GM18520 (cell line): Measurements from ENCODE around the gene FLVCR2.
"Not testable (repeated sequence)": the region's sequence is repeated elsewhere in the genome, so short reads cannot be mapped to it uniquely, and the experiment has no call there.

Experiments
- ATAC-seq: cut with Tn5 transposase; IDR thresholded peaks from one replicate; pipeline ENCODE4 v1.9.1; 2021; ENCODE audit not compliant: unreplicated experiment

FLVCR2 gene

GRCh38 chr14:75591331-75591946, 13.0 kb downstream of the FLVCR2 start:
- no peak for ATAC-seq

DNA sequence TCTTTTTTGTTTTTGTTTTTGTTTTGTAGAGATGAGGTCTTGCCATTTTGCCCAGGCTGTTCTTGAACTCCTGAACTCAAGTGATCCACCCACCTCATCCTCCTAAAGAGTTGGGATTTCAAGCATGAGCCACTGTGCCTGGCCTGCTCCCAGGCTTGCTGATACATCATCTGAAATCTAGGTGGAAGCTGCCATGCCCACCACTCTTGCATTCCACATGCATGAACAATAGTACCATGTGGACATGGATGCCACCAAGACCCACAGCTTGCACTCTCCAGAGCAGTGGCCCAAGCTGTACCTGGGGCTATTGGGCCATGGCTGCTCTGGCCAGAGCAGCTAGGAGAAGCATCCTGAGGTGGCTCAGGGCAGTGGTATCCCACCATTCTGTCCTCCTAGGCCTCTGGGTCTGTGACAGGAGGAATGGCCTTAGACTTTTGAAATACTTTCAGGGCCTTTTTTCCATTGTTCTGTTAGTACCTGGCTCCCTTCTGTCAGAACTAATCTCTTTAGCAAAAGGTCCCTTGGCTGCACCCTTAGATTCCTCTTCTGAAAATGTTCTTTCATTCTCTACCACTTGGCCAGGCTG, 13.7 kb downstream of the FLVCR2 start:
- ATAC-seq, result no peak

GRCh38 chr14:75595226-75595625, 16.8 kb downstream of the FLVCR2 start:
- no peak for ATAC-seq

DNA sequence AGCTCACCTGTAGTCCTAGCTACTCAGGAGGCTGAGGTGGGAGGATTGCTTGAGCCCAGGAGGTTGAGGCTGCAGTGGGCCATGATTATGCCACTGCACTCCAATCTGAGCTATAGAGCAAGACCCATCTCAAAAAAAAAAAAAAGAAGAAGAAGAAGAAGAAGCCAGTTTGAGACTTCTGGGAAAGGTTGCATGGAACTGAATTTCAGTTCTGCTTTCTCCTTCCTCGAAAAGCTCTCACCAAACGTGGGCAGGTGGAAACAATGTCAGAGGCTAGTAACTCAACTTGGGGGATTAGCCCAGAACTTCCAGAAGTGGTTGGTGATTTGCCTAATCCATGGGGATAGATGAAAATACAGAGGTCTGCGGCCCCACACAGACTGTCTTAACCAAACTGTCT, 18.7 kb downstream of the FLVCR2 start:
- ATAC-seq, result no peak

GRCh38 chr14:75600100-75600499, 21.7 kb downstream of the FLVCR2 start:
- ATAC-seq, result not testable (repeated sequence)

GRCh38 chr14:75601061-75601460, 22.6 kb downstream of the FLVCR2 start:
- not testable (repeated sequence) for ATAC-seq

GRCh38 chr14:75602503-75602902, 24.1 kb downstream of the FLVCR2 start:
- ATAC-seq, result no peak

DNA sequence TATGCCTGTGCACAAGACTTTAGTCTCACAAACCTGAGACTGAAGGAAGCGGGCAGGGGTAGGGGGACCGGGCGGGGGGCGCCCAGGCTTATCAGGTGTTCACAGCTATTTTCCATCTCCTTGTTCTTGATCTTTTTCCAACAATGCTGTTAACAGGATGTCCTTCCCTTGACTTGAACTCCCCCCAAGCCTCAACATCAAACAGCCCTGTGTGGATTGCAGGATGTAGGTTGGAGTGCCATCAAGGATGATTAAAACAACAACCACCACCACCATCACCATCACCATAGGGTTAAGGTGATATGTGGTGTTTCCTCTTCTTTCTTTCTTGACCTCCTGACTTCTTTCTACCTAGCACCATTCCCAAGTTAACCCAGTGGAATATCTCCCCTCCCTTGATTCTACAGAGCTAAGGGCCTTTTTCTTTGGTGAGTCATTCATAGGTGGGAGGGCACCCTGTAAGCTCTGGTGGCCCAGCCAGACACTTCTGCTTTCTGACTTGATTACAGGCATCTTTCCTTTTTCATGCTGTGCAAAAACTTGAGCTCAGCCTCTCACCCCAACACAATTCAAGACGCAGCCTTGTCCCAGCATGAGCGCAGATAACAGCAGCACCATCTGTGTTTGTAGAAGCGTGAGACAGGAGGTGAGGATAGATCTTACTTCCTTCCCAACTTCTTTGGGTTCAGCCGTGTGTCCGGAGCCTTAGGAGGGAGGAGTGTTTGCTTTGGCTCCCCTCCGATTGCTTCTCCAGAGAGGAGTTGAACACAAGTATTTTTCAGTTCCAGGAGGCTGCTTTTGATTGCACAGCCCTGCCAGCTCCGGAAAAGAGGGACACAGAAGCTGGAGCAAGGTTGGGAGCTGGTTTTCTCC, 26.8 kb downstream of the FLVCR2 start:
- ATAC-seq, result no peak

GRCh38 chr14:75605916-75606315, 27.5 kb downstream of the FLVCR2 start:
- no peak for ATAC-seq

- no peak for ATAC-seq
Measured at GRCh38 chr14:75607044-75607443, 28.6 kb downstream of the FLVCR2 start.

DNA sequence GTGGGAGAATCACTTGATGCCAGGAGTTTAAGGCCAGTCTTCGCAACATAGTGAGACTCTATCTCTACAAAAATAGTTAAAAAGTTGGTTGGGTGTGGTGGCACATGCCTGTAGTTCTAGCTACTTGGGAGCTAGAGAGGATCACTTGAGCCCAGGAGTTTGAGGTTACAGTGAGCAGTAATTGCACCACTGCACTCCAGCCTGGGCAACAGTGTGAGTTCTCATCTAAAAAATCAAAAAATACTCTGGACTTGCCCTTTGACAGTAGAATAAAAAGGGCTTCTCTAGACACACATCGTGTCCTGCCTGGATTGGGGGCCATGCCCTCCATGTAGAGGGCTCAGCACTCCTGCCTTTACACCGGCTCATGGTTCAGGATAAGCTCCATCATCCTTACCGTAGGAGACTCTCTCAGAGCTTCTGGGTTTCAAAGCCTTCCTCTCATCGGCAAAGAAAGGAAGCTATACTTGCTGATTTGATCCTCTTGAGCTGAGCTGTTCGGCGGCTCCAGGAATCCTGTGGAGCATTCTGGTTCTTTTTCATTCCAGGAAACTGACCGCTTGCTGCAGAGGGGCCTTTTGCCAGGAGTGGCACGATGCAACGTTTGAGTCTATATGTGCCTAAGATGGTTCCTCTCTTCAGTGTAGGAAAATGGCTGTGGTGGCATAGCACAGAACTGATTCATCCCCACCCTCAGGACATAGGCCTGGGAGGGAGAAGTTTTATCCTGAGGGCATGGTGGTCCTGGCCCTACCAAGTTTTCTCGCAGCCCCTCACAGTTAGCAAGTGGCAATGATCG, 29.6 kb downstream of the FLVCR2 start:
- no peak for ATAC-seq

DNA sequence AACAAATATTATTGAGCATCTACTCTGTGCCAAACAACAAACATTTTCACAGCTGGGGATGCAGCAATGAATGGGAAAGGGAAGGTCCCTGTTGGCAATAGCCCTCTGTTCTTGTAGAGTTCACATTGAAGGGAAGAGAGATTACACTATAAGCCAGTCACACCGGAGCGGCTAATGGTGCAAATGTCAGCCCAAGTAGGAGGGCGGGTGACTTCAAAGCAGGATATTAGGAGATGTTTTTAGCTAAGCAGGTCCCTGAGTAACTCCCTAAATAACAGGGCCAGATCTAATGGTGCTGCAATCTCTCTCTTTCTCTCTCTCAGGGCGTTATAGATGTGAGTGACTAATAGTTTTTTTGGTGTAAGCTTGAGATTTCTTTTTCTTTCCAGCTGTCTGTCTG, 30.7 kb downstream of the FLVCR2 start:
- ATAC-seq, result no peak

DNA sequence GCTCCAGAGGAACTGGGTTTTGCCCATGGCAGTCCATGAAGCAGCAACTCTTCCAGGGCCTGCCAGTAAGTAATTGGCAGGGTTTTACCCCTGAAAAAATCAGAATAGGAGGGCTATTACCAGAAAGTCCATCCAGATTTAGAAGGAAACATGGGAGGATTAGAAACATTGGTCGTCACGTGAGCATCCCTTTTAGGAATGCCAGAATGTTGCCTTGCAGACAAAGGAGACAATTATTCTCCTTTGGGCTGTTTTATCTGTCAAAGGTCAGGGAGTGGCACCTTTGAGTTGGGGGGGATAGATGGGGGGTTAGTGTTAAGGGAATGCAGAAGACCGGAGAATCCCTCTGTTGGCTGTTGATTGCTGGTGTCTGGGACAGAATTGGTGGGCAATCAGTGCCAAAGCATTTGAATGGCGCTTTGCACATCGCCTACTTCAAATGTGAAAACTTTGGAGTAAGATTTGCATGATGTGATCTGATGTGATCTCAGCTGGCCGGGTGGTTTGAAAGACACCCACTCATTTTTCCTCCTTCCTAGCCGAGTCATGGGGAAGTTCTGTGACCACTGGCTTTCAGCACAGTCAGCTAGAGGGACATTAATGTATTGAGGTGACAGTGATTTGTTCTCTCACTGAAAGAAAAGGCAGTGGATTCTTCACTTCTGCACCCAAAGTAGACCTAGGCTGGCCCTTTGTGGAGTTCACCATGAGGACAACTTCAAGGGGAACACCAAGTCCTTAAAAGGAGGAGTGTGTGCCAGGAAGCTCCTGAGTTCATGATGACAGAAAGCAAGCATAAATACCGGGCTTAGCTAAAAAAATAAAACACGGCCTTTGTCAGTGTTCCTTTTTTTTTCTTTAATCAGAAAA, 31.4 kb downstream of the FLVCR2 start:
- no peak for ATAC-seq

GRCh38 chr14:75610834-75611233, 32.4 kb downstream of the FLVCR2 start:
- ATAC-seq, result no peak

- no peak for ATAC-seq
Measured at GRCh38 chr14:75612157-75612556, 33.7 kb downstream of the FLVCR2 start.

- ATAC-seq, result no peak
Measured at GRCh38 chr14:75614179-75614578, 35.8 kb downstream of the FLVCR2 start.

DNA sequence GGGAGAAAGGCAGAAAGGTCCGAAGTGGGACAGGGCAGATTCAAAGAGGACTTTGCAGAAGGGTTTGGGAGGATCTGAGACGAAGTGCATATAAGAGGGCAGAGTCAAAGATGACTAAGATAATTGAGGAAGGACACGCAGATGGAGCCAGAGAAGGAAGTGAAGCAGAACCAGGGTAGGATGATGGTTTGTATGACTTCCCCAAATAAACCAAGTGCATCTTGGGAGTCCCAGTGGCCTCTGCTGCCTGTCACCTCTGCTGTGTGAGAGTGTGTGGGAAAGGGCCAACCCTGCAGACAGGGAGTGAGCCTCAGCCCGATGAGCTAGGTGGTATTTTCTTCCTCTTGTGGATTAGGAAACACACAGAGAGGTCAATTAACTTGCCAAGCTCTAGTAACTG, 36.8 kb downstream of the FLVCR2 start:
- no peak for ATAC-seq

DNA sequence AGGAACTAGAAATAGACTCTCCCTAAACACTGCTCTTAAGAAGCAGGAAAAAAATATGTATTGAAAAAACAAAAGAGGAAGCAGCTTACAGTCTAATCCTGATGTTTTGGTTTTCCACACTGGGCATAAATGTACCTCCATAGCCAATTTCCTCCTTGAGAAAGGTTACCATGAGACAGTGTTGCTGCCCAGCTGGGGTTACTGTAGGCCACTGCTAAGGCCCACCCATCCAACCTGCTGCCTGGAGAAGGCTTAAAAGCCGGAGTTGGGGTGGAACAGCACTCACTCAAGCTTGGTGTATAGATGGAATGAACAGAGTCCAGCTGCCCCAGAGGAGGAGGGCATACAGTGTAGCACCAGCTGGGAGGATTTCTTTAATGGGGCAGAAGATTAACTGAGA, 41.1 kb downstream of the FLVCR2 start:
- no peak for ATAC-seq

- ATAC-seq, result no peak
Measured at GRCh38 chr14:75625034-75625433, 46.6 kb downstream of the FLVCR2 start.

DNA sequence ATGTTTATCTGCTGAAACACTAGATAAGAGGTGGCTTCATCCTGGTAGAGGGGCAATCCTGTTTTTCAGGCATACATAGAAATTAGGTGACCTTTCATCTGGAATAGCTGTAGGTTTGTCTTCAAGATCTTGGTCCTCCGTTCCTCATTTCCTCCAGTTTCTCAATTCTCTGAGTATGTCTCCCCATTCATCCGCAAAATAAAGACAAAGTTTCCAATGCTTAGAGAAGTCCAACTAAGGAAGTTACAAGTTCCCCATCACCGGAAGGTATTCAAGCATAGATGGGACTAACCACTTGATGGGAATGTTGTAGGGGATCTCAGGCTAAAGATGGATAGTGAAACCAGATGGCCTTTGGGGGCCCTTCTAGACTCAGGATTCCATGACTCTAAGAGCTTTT, 48.0 kb downstream of the FLVCR2 start:
- no peak for ATAC-seq
